MM.1S (cell line): ENCODE measurements around the gene B3GALNT1.

Experiments used
- DNase-seq: peaks from one replicate; pipeline ENCODE4 v3.0.0-alpha.2; 2015
- H2AFZ ChIP-seq: fragments of 300-600 bp; sonication (generic); 2 replicates; pipeline ENCODE4 v1.6.0; 2016; ENCODE audit warnings: antibody characterized with exemption, low read length
- H3F3A ChIP-seq: fragments of 300-600 bp; sonication (generic); 2 replicates; pipeline ENCODE4 v1.6.1; 2016; ENCODE audit warnings: mild to moderate bottlenecking, antibody characterized with exemption, low read length, moderate library complexity, mixed read lengths; ENCODE audit not compliant: insufficient read depth
- H3K27ac ChIP-seq: fragments of 300-600 bp; sonication (generic); 2 replicates; pipeline ENCODE4 v1.5.1; 2016; ENCODE audit warnings: mild to moderate bottlenecking, low read length
- H3K27me3 ChIP-seq: fragments of 300-600 bp; sonication (generic); replicated peaks from 2 replicates; pipeline ENCODE4 v1.6.0; 2016; ENCODE audit warnings: low read length; ENCODE audit not compliant: insufficient read depth
- H3K36me3 ChIP-seq: fragments of 300-600 bp; sonication (generic); replicated peaks from 2 replicates; pipeline ENCODE4 v1.6.1; 2016; ENCODE audit warnings: mild to moderate bottlenecking, low read length, mixed read lengths; ENCODE audit not compliant: insufficient read depth
- H3K4me1 ChIP-seq: fragments of 300-600 bp; sonication (generic); 2 replicates; pipeline ENCODE4 v1.6.1; 2016; ENCODE audit warnings: low read length, mixed read lengths
- H3K4me2 ChIP-seq: fragments of 300-600 bp; sonication (generic); 2 replicates; pipeline ENCODE4 v1.6.0; 2016; ENCODE audit warnings: low read depth, low read length
- H3K4me3 ChIP-seq: fragments of 300-600 bp; sonication (generic); 2 replicates; pipeline ENCODE4 v1.5.1; 2016; ENCODE audit warnings: low read length, mixed read lengths
- H3K79me2 ChIP-seq: fragments of 300-600 bp; sonication (generic); 2 replicates; pipeline ENCODE4 v1.6.1; 2016; ENCODE audit warnings: mixed run types, low read length, mixed read lengths
- H3K9ac ChIP-seq: fragments of 300-600 bp; sonication (generic); 2 replicates; pipeline ENCODE4 v1.6.1; 2016; ENCODE audit warnings: low read length, mixed read lengths
- H3K9me2 ChIP-seq: fragments of 300-600 bp; sonication (generic); replicated peaks from 2 replicates; pipeline ENCODE4 v1.6.1; 2016; ENCODE audit warnings: mild to moderate bottlenecking, low read length, mixed read lengths; ENCODE audit not compliant: insufficient read depth
- H3K9me3 ChIP-seq: fragments of 300-600 bp; sonication (generic); replicated peaks from 2 replicates; pipeline ENCODE4 v1.6.1; 2016; ENCODE audit warnings: mild to moderate bottlenecking, low read length, mixed read lengths; ENCODE audit not compliant: insufficient read depth
- H4K20me1 ChIP-seq: fragments of 300-600 bp; sonication (generic); 2 replicates; pipeline ENCODE4 v1.6.1; 2016; ENCODE audit warnings: mild to moderate bottlenecking, low read length, moderate library complexity, mixed read lengths; ENCODE audit not compliant: insufficient read depth
- CTCF ChIP-seq: fragments of 300-600 bp; sonication (generic); IDR thresholded peaks from 2 replicates; pipeline ENCODE4 v1.5.1; 2016; ENCODE audit warnings: antibody characterized with exemption, low read length, mixed read lengths
- EZH2 ChIP-seq: fragments of 300-600 bp; sonication (generic); optimal IDR thresholded peaks from 2 replicates; pipeline ENCODE3; 2017; ENCODE audit warnings: low read depth, mild to moderate bottlenecking, antibody characterized with exemption, low read length, mixed read lengths
- EZH2phosphoT487 ChIP-seq: fragments of 300-600 bp; sonication (generic); IDR thresholded peaks from 2 replicates; pipeline ENCODE4 v1.6.1; 2018; ENCODE audit warnings: antibody characterized with exemption, low read length

Gene B3GALNT1

GRCh38 chr3:161149529-161149928, 44.4 kb upstream of the B3GALNT1 start:
- Histone ChIP-seq H3K9ac (no peak overlapping the region), H3K36me3 (no peaks in the 10 kb centered on the region), H3K27ac (no peak overlapping the region), H3K27me3 (no peaks in the 10 kb centered on the region), H3K9me3 (no peaks in the 10 kb centered on the region), H3K4me2 (no peak overlapping the region), H3K4me1 (no peaks in the 10 kb centered on the region), H4K20me1 (no peaks in the 10 kb centered on the region), H3K9me2 (0 out of 2 replicates have a peak, but pooled peaks cover 4% of the 10 kb centered on the region), H3K79me2 (no peaks in the 10 kb centered on the region), H3F3A (no peaks in the 10 kb centered on the region), H3K4me3 (no peak overlapping the region), H2AFZ (no peak overlapping the region)
- DNase-seq, result no peak
- TF ChIP-seq CTCF, result no peak
- TF ChIP-seq EZH2phosphoT487, result no peak
- TF ChIP-seq EZH2, result no peak

GRCh38 chr3:161148832-161149475, 43.8 kb upstream of the B3GALNT1 start:
- Histone ChIP-seq H4K20me1 (no peaks in the 10 kb centered on the region), H3K4me2 (no peak overlapping the region), H3K4me3 (no peak overlapping the region), H3K9me3 (no peaks in the 10 kb centered on the region), H3K27me3 (no peaks in the 10 kb centered on the region), H3K9ac (no peak overlapping the region), H3K79me2 (no peaks in the 10 kb centered on the region), H3K9me2 (0 out of 2 replicates have a peak, but pooled peaks cover 4% of the 10 kb centered on the region), H3F3A (no peaks in the 10 kb centered on the region), H3K27ac (no peak overlapping the region), H3K36me3 (no peaks in the 10 kb centered on the region), H3K4me1 (no peaks in the 10 kb centered on the region), H2AFZ (no peak overlapping the region)
- no peak for DNase-seq
- no peak for TF ChIP-seq EZH2phosphoT487
- TF ChIP-seq CTCF, result no peak

- no peak overlapping the region for H2AFZ ChIP-seq
- H4K20me1 ChIP-seq, result no peaks in the 10 kb centered on the region
- H3K9me2 ChIP-seq, result no peaks in the 10 kb centered on the region
- no peaks in the 10 kb centered on the region for H3K36me3 ChIP-seq
- no peaks in the 10 kb centered on the region for H3K79me2 ChIP-seq
- no peak overlapping the region for H3K9ac ChIP-seq
- DNase-seq, result no peak
- H3K4me1 ChIP-seq, result no peaks in the 10 kb centered on the region
- no peak overlapping the region for H3K27ac ChIP-seq
- TF ChIP-seq CTCF (no peak), EZH2phosphoT487 (no peak), EZH2 (no peak)
- no peak overlapping the region for H3K4me3 ChIP-seq
- no peaks in the 10 kb centered on the region for H3K27me3 ChIP-seq
- no peak overlapping the region for H3K4me2 ChIP-seq
- no peaks in the 10 kb centered on the region for H3K9me3 ChIP-seq
- H3F3A ChIP-seq, result no peaks in the 10 kb centered on the region
These were observed 37.3 kb upstream of the B3GALNT1 start for GRCh38 chr3:161142486-161142885.
